ENCODE data around the gene SLC5A1.
A peak's percentile ranks its signal among the peaks of the same experiment; 100 is the strongest.

The SLC5A1 gene

DNA sequence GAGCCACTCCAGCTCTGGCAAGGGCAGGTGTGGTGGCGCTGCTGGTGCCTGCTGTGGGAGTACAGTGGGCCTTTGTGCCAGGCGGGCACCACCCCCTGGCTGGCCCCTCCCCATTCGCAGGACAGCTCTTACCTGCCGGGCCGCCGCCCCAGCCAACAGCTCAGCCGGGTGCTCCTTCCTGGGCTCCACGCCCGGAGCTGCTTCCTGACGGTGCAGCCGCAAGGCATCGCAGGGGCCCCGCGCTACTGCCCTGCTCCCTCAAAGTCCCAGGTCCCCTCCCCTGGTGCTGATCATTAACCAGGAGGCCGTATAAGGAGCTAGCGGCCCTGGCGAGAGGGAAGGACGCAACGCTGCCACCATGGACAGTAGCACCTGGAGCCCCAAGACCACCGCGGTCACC, at the start of gene SLC5A1:
Gene SLC5A1 (plus strand): TSS at position 338 of the 400 bp plus-strand sequence. CDS start 21 bp downstream, at position 359.
- no peak for DNase-seq (ENCODE audit: low read depth)

DNA sequence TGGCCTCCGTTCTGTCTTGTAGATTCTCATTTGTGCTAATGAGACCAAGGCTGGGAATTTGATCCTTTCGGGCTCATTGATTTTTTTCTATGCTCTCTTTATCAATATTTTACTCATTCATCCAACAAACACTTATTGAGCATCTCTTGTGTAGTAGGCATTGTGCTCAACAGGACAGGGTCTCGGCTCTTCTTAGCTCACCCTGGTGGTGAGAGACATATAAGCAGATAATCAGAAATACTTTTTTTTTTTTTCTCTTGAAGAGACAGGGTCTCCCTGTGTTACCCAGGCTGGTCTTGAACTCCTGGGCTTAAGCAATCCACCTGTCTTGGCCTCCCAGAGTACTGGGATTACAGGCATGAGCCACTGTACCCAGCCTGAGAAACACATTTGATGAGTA, 48.0 kb upstream of the SLC5A1 start:
- DNase-seq (ENCODE audit: low read depth) = no peak

DNA sequence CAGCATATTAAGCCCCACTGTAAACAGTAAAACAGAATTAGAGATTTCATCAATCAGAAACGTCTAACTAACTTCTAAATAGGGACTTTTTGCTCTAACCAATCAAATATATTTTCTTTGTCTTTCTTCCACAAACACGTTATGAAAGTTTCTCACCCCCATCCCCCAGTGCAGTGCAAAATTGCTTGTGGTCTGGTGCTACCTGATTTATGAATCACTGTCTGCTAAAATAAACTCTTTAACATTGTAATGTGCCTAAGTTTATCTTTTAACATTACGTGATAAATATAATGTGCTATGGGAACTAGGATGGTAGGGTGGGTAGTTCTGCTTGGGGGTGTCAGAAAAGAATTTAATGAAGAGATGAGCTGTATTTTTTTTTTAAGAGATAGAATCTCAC, 47.3 kb upstream of the SLC5A1 start:
- DNase-seq (ENCODE audit: low read depth) = no peak

DNA sequence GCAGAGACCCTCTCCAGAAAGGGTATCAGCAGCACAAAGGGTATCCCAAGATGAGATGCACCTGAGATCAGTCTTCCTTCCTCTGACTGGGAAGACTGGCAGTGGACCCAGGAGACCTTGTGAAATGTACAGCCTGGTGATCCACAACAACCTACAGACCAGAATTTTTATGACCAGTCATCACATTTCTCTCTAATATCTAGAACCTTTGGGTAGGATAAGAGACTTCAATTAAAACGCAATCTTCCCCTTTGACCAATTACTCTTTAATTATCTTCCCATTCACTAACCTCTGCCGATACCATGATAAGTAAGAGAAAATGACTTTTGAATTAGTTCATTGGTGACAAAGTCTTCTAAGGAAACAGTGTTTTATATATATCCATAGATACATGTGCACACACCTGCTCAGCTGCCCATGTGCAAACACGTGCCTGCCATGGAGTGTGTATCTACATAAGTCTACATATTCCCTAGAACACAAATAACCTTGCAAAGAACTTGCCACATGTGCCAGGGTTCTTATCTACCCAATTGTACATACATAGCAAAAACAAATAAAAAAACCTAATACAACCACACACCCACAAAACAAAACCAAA, 44.2 kb upstream of the SLC5A1 start:
- DNase-seq (ENCODE audit: low read depth) = no peak

DNA sequence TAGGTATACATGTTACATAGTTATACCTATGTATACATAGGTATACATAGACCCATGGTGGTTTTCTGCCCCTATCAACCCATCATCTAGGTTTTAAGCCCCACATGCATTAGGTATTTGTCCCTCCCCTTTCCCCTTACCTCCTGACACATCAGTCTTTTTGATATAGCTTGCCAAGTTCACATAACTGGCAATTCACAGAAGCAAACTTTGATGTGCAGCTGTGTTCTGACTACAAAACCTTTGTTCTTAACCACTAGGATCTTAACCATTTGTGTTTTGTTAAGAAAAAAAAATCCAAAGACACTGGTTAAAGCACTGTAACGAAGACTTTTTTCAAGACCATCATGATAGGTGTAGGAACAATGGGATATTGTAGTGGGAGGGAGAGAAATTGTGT, 42.9 kb upstream of the SLC5A1 start:
- no peak for DNase-seq (ENCODE audit: low read depth)

DNA sequence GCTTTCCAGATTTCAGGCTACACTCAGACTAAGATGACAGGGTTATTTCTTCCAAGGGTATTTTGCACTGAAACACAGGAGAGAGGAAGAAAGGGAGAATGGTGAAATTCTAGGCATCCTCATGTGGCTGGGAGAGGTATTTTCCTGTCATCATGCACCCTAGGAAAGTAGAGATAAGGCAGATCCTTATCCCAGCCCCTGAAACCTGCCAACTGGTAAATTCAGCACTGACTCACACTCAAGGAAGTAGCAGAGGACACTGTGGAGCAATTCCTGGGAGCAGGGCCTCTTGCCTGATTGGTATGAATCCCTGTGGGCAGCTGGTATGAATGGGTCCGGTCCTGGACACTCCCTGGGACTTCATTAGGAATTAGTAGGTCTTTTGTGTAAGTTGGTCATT, 37.6 kb upstream of the SLC5A1 start:
- DNase-seq (ENCODE audit: low read depth) = no peak

DNA sequence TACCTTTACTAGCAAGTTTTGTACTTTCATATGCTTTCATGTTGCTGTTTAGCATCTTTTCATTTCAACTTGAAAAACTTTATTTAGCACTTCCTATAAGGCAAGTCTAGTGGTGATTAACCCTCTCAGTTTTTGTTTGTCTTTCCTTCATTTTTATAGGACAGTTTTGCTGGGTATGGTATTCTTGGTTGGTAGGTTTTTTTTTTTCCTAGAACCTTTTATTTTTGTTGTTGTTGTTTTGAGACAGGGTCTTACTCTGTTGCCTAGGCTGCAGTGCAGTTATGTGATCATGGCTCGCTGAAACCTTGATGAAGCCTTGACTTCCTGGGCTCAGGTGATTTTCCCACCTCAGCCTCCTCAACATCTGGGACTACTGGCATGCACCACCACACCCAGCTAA, 29.9 kb upstream of the SLC5A1 start:
- DNase-seq (ENCODE audit: low read depth) = no peak

DNA sequence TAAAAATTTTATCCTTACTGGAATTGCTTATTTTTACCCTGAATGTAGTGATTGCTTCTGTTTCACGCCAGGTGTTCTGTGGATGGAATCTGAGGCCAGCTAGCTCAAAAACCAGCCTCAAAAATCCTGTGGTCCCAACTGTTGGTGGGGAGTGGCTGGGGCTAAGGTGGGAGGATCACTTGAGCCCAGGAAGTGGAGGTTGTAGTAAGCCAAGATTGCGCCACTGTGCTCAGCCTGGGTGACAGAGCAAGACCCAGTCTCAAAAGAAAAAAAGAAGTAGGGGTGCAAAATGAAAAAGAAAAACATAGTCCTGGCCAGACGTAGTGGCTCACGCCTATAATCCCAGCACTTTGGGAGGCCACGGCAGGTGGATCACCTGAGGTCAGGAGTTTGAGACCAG, 27.0 kb upstream of the SLC5A1 start:
- DNase-seq (ENCODE audit: low read depth) = no peak

DNA sequence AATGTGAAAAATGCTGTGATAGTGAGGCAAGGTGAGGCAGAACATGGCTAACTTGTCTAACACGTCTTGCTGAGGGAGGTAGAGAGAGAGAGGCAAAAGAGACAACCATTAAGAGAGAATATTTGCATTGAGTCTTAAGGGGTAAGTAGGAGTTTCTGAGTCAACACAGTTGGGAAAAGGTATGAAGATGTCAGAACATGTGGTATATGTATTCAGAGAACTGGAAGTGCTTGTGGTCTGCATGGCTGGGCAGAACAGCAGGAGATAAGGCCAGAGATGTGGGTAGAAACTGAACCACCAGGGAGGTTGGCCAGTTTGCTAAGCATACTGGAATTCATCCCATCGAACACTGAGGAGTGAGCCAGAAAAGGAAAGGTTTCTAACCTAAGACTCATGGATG, 25.0 kb upstream of the SLC5A1 start:
- no peak for DNase-seq (ENCODE audit: low read depth)

DNA sequence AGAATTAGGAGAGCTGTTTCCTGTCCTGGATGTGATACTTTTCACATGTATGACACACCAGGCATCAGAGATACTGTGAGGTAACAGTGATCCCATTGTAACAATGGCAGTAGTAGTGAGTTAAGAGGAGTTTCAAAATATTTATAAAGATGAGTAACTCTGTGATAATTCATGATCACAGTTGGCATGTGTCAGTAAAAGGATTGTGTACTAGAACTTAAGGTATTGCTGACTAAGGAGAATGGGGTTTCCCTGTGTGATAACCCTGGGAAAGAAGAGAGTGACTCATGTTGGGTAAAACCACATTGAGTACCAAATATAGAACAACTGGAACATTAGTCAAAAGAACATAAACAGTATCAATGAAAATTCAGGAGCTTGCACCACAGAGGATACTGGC, 22.9 kb upstream of the SLC5A1 start:
- DNase-seq (ENCODE audit: low read depth) = peak; percentile 12

DNA sequence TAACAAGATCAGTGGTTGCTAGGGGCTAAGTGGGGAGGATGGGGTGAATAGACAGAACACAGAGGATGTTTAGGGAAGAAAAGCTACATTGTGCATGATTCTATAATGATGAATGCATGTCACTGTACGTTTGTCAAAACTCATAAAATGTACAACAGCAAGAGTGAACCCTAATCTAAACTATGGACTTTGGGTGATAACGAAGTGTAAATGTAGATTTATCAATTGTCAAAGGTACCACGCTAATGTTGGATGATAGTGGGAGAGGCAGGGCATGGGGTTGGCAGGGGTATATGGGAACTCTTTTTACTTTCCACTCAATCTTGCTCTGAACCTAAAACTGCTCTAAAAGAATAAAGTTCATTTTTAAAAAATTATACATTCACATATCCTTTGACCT, 21.3 kb upstream of the SLC5A1 start:
- DNase-seq (ENCODE audit: low read depth) = no peak

DNA sequence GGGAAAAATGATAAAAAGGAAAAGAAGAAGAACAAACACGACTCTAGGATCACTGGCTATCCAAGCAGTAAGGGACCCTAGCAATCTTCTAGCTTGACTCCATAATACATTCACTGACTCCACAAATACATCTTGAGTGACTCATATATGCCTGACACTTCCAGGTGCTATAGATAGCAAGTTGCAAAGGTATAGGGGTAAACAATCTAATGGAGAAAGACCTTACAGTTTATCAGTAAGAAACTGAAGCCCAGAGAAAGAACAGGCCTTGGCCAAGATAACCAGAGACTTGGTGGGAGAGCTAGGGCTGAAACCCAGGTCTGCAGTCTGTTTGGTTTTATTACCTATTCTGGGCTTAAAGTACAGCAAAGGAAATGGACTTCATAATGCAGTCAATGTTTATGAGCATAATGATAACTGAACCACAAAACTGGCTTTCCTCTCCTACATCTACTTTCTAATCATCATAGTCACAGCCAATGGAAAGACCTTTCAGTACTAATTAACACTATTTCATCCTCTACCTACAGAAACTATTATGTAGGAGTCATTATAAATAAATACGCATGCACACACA, 19.7 kb upstream of the SLC5A1 start:
- DNase-seq (ENCODE audit: low read depth) = no peak

DNA sequence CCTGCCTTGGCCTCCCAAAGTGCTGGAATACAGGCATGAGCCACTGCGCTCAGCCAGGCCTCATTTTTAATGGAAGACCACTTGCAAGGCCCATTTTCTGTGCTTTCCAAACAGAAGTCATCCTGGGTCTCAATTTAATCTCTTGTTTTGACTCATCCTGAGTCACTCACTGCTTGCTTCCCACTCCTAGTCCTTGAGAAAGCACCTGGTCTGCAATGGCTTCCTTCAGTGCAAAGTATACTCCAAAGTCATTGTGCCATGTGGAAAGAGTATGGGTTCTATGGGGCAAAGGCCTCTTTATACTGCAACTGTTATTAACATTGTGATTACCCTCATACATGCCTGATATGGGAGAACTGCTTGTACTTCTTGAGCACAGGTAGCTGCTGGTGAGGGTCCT, 18.3 kb upstream of the SLC5A1 start:
- no peak for DNase-seq (ENCODE audit: low read depth)

DNA sequence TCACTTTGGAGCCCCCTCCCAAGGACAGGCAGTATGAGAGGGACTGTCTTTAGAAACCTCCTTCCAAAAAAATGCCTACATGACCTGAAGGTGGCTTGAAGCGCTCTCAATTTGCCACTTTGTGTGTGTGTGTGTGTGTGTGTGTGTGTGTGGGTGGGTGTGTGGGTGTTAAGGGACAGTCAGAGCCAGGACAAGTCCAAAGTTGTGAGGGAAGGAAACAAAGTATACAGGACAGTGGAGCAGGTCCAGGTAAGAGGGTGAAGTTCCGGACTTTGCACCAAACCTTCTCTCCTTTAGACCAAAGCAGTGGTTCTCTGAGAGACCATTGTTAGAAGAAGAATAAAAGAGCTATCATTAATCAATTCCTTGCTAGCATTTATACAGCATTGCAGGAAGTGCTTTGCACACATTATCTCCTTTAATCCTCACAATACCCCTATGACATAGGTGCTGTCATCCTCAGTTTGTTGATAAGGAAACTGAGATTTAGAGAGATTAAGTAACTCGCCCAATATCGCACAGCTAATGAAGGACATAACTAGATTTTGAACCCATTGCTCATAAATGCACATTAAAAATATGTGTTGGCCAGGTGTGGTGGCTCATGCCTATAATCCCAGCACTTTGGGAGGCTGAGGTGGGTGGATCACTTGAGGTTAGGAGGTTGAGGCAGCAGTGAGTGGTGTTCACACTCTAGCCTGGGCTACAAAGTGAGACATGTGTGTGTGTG, 12.4 kb upstream of the SLC5A1 start:
- no peak for DNase-seq (ENCODE audit: low read depth)

DNA sequence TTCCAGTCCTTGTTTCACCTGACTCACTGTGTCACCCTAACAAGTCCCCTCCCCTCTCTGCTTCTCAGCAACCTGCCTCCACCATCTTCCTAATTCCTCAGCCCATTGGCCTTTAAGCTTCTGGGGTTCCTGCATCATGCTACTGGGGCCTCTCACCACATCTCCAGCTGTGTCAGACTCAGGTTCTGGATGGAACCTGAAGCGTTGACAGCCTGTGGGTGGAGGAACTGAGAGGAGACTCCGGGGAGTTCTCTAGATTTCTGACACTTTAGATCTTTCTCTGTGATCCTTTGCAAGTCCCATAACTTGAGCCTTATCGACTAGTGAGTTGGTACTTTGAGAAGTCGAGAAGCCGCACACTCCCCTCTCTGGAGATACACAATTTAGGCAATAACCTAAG, 11.6 kb upstream of the SLC5A1 start:
- no peak for DNase-seq (ENCODE audit: low read depth)

DNA sequence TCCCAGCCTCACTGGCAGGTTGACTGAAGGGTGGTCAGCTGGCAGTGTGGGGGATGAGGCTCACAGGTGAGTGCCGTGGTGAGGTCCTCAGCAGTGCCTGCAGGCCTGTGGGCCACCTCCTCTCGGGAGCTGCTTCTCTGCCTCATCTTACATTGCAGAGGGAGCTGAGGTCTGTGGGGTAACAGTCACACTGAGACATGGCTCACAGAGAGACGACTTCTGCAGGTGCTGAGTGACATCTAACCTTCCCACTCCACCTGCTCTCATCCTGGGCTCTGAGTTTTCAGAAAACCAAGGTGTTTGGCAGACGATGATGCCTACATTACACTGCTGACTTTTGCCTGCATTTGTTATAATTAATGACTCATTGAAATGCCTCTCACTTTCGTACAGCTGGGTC, 8.8 kb upstream of the SLC5A1 start:
- no peak for DNase-seq (ENCODE audit: low read depth)

DNA sequence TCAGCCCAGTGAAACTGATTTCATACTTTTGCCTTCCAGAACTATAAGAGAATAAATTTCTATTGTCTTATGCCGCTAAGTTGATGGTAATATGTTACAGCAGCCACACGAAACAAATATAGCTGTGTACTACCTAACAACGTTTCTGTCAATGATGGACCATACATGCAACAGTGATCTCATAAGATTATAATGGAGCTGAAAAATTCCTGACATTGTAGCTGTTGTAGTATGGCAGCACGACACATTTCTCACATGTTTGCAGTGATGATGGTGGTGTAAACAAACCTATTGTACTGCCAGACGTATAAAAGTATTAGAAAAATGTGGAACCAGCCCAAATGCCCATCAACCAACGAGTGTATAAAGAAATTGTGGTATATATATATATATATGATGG, 5.8 kb upstream of the SLC5A1 start:
- DNase-seq (ENCODE audit: low read depth) = no peak

DNA sequence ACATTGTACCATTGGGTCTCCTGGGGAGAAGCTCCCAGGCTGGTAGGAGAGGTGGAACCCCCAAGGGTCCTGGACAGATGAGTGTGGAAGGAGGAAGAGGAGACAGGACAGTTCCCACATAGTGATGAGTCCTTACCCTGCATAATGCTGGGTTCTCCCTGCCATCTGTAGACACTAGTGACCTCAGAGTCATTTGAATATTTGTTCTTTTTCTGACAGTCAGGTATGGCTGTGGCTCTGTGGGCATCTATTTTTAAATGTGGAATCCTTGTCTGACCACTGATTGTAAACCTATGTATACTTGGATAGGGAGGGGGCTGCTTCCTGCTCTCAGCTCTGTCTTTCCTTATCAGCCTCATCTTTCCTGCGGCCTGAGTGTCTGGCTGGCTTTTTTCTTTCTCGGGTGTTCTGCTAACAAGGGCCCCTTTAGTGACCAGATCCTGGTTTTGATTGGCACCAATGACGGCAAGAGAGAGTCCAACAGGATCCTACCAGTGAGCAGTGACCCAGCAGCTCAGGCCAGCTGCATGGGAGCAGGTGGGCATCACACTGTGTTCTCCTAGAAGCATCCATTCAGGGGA, 2.6 kb upstream of the SLC5A1 start:
- DNase-seq (ENCODE audit: low read depth) = no peak

DNA sequence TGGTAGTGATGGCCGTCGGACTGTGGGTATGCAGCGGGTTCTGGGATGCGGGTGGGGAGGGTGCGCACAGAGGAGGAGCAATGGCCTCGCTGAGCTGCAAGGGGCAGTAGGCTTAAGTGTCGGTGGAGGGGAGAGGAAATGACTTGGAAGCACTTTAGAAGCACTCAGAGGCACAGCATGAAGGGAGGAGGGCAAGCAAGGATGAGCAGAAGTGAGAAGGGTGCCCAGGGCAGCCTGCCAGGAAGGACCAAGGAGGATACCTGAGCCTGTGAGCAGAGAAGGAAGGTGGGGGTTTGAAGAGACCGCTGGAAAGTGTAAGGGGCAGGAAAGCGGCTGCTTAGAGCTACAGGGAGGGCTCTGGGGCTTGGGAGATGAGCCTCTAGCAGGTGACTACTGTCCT, 330 bp downstream of the SLC5A1 start:
- DNase-seq (ENCODE audit: low read depth) = no peak

DNA sequence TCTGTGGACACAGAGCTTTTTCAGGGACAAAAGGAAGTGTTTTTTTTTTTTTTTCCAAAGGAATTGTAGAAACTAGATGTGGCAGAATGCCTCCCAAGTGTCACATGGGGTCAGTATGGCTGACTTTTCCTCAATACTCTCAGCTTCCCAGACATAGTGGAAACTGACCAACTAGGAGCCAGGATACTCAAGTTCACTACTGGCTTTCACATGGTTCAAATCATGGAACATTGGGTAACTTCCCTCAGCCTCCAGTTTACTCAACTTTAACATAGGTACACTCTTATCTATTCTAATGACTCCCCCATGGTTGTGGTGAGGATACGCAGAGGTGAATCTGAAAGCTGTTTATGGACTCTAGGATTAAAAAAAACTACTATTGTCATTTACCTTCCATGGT, 1.4 kb downstream of the SLC5A1 start:
- DNase-seq (ENCODE audit: low read depth) = no peak

DNA sequence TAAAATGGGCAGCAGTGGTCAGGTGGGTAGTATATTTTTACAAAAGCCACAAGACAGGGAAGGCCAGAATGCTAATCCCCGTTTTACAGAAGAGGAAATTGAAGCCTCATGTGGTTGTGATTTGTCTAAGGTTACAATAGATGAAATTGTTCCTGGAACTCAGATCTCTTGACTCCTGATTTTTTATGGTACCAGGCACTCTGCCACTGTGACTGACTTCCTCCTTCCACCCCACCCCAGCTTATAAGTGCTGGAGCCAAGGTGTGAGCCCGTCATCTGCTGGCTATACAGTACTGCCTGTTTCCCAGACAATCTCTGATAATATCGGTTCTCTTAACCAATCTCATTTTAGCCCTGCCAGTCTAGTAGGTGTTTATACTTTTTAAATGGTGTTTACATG, 1.9 kb downstream of the SLC5A1 start:
- no peak for DNase-seq (ENCODE audit: low read depth)

DNA sequence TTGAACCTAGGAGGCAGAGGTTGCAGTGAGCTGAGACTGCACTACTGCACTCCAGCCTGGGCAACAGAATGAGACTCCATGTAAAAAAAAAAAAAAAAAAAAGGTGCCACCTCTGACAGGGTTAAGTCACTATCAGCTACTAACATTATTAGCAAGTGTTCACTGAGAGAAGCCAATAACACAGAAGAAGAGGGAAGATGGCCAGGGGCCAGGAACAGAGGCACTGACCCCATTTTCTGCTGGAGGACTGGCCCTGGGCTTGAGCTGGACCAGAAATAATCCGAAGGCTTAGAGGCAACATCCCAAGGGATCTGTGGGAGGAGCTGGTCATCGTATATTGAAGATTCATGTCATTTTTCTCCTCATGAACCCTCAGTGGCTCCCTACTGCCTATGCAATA, 5.0 kb downstream of the SLC5A1 start:
- no peak for DNase-seq (ENCODE audit: low read depth)

Data from fibroblast of the conjunctiva (primary cell).